Fibroblast of the aortic adventitia (primary cell): Measurements from ENCODE around the gene SARS2. TPM values are rescaled to one million over a fixed set of nuclear protein-coding genes. Genes with fewer than 3 reads are reported as not detected.

Experiments
- DNase-seq: peaks from one replicate; pipeline ENCODE4 v3.0.0-alpha.2; 2010; ENCODE audit warnings: low read depth
- H3K4me3 ChIP-seq: 2 replicates; pipeline ENCODE4 v1.5.1; 2011; ENCODE audit warnings: low read depth, mild to moderate bottlenecking, control low read depth, low read length, moderate library complexity
- CTCF ChIP-seq: IDR thresholded peaks from 2 replicates; pipeline ENCODE4 v1.5.1; 2011; ENCODE audit warnings: mild to moderate bottlenecking, low read length, control low read depth, inconsistent platforms; ENCODE audit not compliant: insufficient read depth
- total RNA-seq: library from RNA; depleted of rRNA; stranded (reverse); fragments of >200 nt; gene quantifications from 2 replicates; pipeline ENCODE4 v1.2.3, GENCODE V29; 2012; ENCODE audit warnings: low replicate concordance

The SARS2 gene
- total RNA-seq = 15.0 and 15.5 TPM in 2 replicates

GRCh38 chr19:38929929-38930775 is at the start of gene SARS2:
SARS2 (minus strand) TSS chr19:38930763; CDS start chr19:38930736, 27 bp downstream.
- H3K4me3 ChIP-seq = peak within 1 kb of the TSS; percentile 84
- peak; percentile 91 for TF ChIP-seq CTCF
- peak; percentile 95 for DNase-seq

- TF ChIP-seq CTCF = no peak
- DNase-seq = no peak
- no peak overlapping the region for H3K4me3 ChIP-seq
Measured at GRCh38 chr19:38979812-38980211, 49.2 kb upstream of the SARS2 start.

GRCh38 chr19:38978326-38978689 is 47.7 kb upstream of the SARS2 start:
- no peak for DNase-seq
- TF ChIP-seq CTCF = no peak
- no peak overlapping the region for H3K4me3 ChIP-seq

- H3K4me3 ChIP-seq = no peak overlapping the region
- no peak for DNase-seq
- no peak for TF ChIP-seq CTCF
Measured at GRCh38 chr19:38977445-38978325, 47.1 kb upstream of the SARS2 start.

- TF ChIP-seq CTCF = no peak
- H3K4me3 ChIP-seq = peak overlapping the region; percentile 66
- DNase-seq = peak; percentile 52
Measured at GRCh38 chr19:38975861-38976271, 45.3 kb upstream of the SARS2 start.

GRCh38 chr19:38975214-38975860 is 44.8 kb upstream of the SARS2 start, which contains the start of gene FBXO17:
FBXO17 (minus strand) TSS chr19:38975742; CDS start chr19:38950319, 25,423 bp downstream.
- no peak for TF ChIP-seq CTCF
- H3K4me3 ChIP-seq = peak within 1 kb of the TSS; percentile 77
- DNase-seq = peak; percentile 71
